Measurements from ENCODE around the gene DDI2.

Gene DDI2

GRCh38 chr1:15707239-15707925, 90.1 kb downstream of the DDI2 start:
- no peak for TF ChIP-seq ZFX (IDR thresholded peaks at IDR 0.05)
- TF ChIP-seq CTCF (conservative IDR thresholded peaks at IDR 0.05) = no peak
- no peak overlapping the region for H3K27ac ChIP-seq

GRCh38 chr1:15708486-15709137, 91.4 kb downstream of the DDI2 start:
- no peak for TF ChIP-seq ZFX (IDR thresholded peaks at IDR 0.05)
- TF ChIP-seq CTCF (conservative IDR thresholded peaks at IDR 0.05) = no peak
- H3K27ac ChIP-seq = no peak overlapping the region

GRCh38 chr1:15709226-15709625, 92.0 kb downstream of the DDI2 start:
- TF ChIP-seq ZFX (IDR thresholded peaks at IDR 0.05) = no peak
- TF ChIP-seq CTCF (conservative IDR thresholded peaks at IDR 0.05) = no peak
- no peak overlapping the region for H3K27ac ChIP-seq

- no peak for TF ChIP-seq CTCF (conservative IDR thresholded peaks at IDR 0.05)
- TF ChIP-seq ZFX (IDR thresholded peaks at IDR 0.05) = no peak
- no peak overlapping the region for H3K27ac ChIP-seq
These were observed 94.9 kb downstream of the DDI2 start for GRCh38 chr1:15712168-15712567.

GRCh38 chr1:15714406-15715136, 97.3 kb downstream of the DDI2 start:
- no peak for TF ChIP-seq ZFX (IDR thresholded peaks at IDR 0.05)
- TF ChIP-seq CTCF (conservative IDR thresholded peaks at IDR 0.05) = no peak
- no peak overlapping the region for H3K27ac ChIP-seq

- TF ChIP-seq CTCF (conservative IDR thresholded peaks at IDR 0.05) (no peak), ZFX (IDR thresholded peaks at IDR 0.05) (no peak)
- no peak overlapping the region for H3K27ac ChIP-seq
These were observed 100.3 kb downstream of the DDI2 start for GRCh38 chr1:15717418-15718125.

All from C4-2B (cell line).